Thoracic aorta (tissue), 2 donors: ENCODE measurements around the gene NRTN. TPM values are rescaled to one million over a fixed set of nuclear protein-coding genes. Genes with fewer than 3 reads are reported as not detected.
"Not testable (repeated sequence)": the region's sequence is repeated elsewhere in the genome, so short reads cannot be mapped to it uniquely, and the experiment has no call there.

ENCODE experiments used
- ATAC-seq: fragments of 150-250 bp; one replicate; pipeline ENCODE4 v1.8.0; 2017; ENCODE audit warnings: low read depth; ENCODE audit not compliant: insufficient number of reproducible peaks, low FRiP score
- DNase-seq: peaks from one replicate; pipeline ENCODE4 v3.0.0-alpha.2; 2020; ENCODE audit warnings: low spot score
- H3K27ac ChIP-seq, 2 donors: fragments of 200-600 bp; sonication (generic); 1 replicate in 1 of 2; 2 replicates in 1 of 2; pipeline ENCODE4 v1.5.1; 2016; ENCODE audit warnings: mild to moderate bottlenecking in 2 of 2, moderate library complexity in 2 of 2
- H3K27me3 ChIP-seq: fragments of 200-600 bp; sonication (generic); replicated peaks from 2 replicates; pipeline ENCODE4 v1.6.0; 2016; ENCODE audit warnings: mild to moderate bottlenecking; ENCODE audit not compliant: insufficient read depth
- H3K36me3 ChIP-seq: fragments of 200-600 bp; sonication (generic); one replicate; pipeline ENCODE4 v1.5.1; 2016
- H3K4me1 ChIP-seq, 2 donors: fragments of 200-600 bp; sonication (generic); 1 replicate in 1 of 2; 2 replicates in 1 of 2; pipeline versions ENCODE4 v1.5.1 to v1.6.0; 2016; ENCODE audit warnings: low read depth in 2 of 2, mild to moderate bottlenecking in 1 of 2; ENCODE audit not compliant: control insufficient read depth in 1 of 2
- H3K4me3 ChIP-seq: fragments of 200-600 bp; sonication (generic); 2 replicates; pipeline ENCODE4 v1.5.1; 2016; ENCODE audit warnings: mild to moderate bottlenecking
- H3K9me3 ChIP-seq: fragments of 200-600 bp; sonication (generic); 2 replicates; pipeline ENCODE4 v1.5.1; 2016
- CTCF ChIP-seq: fragments of 200-600 bp; sonication (generic); IDR thresholded peaks from one replicate; pipeline ENCODE4 v1.5.1; 2019; ENCODE audit warnings: antibody characterized with exemption
- total RNA-seq, 2 donors: library from RNA; depleted of rRNA; stranded (reverse); fragments of >200 nt; gene quantifications; one replicate each; pipeline versions ENCODE4 v1.1.0 to v1.2.3, GENCODE V29; 2016

Gene NRTN
- total RNA-seq, 2 donors from 2014 or later, result not detected

GRCh38 chr19:5773276-5773675, 31.6 kb upstream of the NRTN start:
- DNase-seq, result no peak
- no peak overlapping the region for H3K4me3 ChIP-seq
- no peaks in the 10 kb centered on the region for H3K9me3 ChIP-seq
- no peak overlapping the region for H3K27ac ChIP-seq
- no peaks in the 10 kb centered on the region for H3K27me3 ChIP-seq
- no peak for TF ChIP-seq CTCF
- no peaks in the 10 kb centered on the region for H3K4me1 ChIP-seq
- H3K36me3 ChIP-seq, result no peaks in the 10 kb centered on the region
- no peak for ATAC-seq

DNA sequence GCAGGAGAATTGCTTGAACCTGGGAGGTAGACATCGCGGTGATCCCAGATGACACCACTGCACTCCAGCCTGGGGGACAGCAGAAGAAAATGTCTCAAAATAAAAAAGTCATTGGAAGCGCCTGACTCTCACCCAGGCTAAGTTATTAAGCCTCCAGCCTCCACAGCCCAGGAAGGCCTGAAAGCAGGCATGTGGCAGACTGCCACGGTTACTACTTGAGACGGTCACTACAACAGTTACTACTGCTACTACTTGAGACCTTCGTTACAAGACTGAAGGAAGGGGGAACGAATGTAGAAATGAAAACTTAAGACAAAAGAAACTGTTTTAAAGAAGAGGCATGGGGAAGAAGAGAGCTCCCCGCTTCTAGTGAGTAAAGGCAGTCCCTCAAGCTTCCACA, 29.9 kb upstream of the NRTN start:
- Histone ChIP-seq H3K4me3 (no peak overlapping the region), H3K9me3 (no peaks in the 10 kb centered on the region), H3K27me3 (no peaks in the 10 kb centered on the region), H3K36me3 (no peaks in the 10 kb centered on the region), H3K4me1 (no peaks in the 10 kb centered on the region), H3K27ac (no peak overlapping the region)
- TF ChIP-seq CTCF, result no peak
- ATAC-seq, result no peak
- no peak for DNase-seq

GRCh38 chr19:5775668-5776309, 29.1 kb upstream of the NRTN start:
- DNase-seq (no peak), ATAC-seq (no peak)
- TF ChIP-seq CTCF, result no peak
- no peaks in the 10 kb centered on the region for H3K27me3 ChIP-seq
- H3K4me3 ChIP-seq, result no peak overlapping the region
- no peaks in the 10 kb centered on the region for H3K4me1 ChIP-seq
- no peaks in the 10 kb centered on the region for H3K9me3 ChIP-seq
- H3K36me3 ChIP-seq, result no peaks in the 10 kb centered on the region
- no peak overlapping the region for H3K27ac ChIP-seq

DNA sequence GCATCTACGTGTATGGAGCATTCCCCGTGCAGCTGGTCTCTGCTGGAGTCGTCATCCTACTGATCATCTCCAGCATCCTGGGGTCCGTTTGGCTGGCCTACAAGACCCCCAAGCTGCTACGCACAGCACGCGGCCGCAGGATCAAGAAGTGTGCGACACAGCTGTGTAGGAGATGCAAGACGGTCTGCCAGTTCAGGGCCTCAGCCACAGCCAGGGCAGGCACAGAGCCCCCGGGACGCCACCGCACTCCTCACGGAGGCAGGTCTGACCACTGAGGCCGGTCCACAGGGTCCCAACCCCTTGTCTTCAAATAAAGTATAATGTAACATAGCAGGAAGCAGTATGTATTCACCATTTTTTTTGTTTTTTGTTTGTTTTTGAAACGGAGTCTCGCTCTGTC, 26.5 kb upstream of the NRTN start:
- H3K4me1 ChIP-seq, result no peaks in the 10 kb centered on the region
- no peaks in the 10 kb centered on the region for H3K36me3 ChIP-seq
- no peak for ATAC-seq
- H3K4me3 ChIP-seq, result no peak overlapping the region
- H3K27me3 ChIP-seq, result no peaks in the 10 kb centered on the region
- H3K9me3 ChIP-seq, result no peaks in the 10 kb centered on the region
- no peak for DNase-seq
- no peak for TF ChIP-seq CTCF
- H3K27ac ChIP-seq, result no peak overlapping the region

- ATAC-seq, result not testable (repeated sequence)
Measured at GRCh38 chr19:5780916-5781315, 24.0 kb upstream of the NRTN start.

DNA sequence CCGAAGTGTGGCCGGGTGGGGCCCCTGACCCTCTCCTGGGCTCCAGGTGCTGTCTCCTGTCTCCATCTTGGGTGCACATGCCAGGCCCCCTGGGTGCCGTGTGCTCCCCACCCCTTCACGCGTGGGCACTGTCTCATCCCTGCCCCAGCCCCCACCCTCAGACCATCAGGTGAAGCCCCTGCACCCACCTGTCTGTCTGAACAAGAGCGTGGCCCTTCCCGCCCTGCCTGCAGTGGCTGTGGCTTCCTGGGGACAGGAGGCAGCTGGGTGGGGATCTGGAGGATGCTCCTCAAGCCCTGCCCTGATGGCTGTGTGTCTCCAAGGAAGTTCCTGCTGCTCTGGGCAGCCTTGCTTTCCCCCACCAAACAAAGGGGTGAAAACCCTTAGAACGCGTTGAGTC, 22.5 kb upstream of the NRTN start:
- ATAC-seq, result no peak
- no peak for TF ChIP-seq CTCF
- H3K4me3 ChIP-seq, result no peak overlapping the region
- H3K4me1 ChIP-seq, result no peaks in the 10 kb centered on the region
- H3K27me3 ChIP-seq, result no peaks in the 10 kb centered on the region
- H3K36me3 ChIP-seq, result peaks cover 23% of the 10 kb centered on the region
- H3K9me3 ChIP-seq, result no peaks in the 10 kb centered on the region
- H3K27ac ChIP-seq, result no peak overlapping the region
- no peak for DNase-seq

More at GRCh38 chr19:5780916-5781315, 24.0 kb upstream of the NRTN start:
- not testable (repeated sequence) for H3K4me3 ChIP-seq, H3K9me3 ChIP-seq, H3K4me1 ChIP-seq, H3K27ac ChIP-seq, DNase-seq, H3K27me3 ChIP-seq
- peaks cover 11% of the 10 kb centered on the region for H3K36me3 ChIP-seq
